HG03520 (cell line): ENCODE measurements around the gene RANBP9.

Experiments
- ATAC-seq: cut with Tn5 transposase; IDR thresholded peaks from one replicate; pipeline ENCODE4 v1.9.1; 2021; ENCODE audit warnings: mild to moderate bottlenecking, moderate library complexity; ENCODE audit not compliant: unreplicated experiment

Gene RANBP9

GRCh38 chr6:13655700-13656099, 55.9 kb downstream of the RANBP9 start:
- no peak for ATAC-seq

GRCh38 chr6:13654496-13654895, 57.1 kb downstream of the RANBP9 start:
- no peak for ATAC-seq

- no peak for ATAC-seq
Observed at GRCh38 chr6:13653296-13653695, 58.3 kb downstream of the RANBP9 start.

GRCh38 chr6:13649393-13649792, 62.2 kb downstream of the RANBP9 start:
- no peak for ATAC-seq

- ATAC-seq, result no peak
Observed at GRCh38 chr6:13648850-13649249, 62.8 kb downstream of the RANBP9 start.

GRCh38 chr6:13643125-13643524, 68.5 kb downstream of the RANBP9 start:
- ATAC-seq, result no peak

GRCh38 chr6:13641315-13641714, 70.3 kb downstream of the RANBP9 start:
- ATAC-seq, result no peak

DNA sequence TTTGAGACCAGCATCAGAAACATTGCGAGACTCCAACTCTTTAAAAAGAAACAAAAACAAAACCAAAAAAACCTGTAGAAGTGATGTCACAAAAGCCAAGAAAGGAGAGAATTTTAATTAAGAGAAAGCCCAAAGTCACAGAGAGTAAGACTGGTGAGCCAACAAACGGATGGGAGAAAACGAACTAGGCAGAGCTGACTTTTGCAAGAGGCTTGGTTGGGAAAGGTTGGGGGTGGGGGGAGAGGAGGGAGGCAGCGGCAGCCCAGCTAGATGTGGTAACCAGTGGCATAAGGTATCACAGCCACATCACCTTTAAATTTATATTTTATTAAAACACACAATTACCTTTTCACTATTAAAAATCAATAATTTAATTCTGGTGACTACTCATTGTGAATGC, 73.0 kb downstream of the RANBP9 start:
- ATAC-seq, result no peak

DNA sequence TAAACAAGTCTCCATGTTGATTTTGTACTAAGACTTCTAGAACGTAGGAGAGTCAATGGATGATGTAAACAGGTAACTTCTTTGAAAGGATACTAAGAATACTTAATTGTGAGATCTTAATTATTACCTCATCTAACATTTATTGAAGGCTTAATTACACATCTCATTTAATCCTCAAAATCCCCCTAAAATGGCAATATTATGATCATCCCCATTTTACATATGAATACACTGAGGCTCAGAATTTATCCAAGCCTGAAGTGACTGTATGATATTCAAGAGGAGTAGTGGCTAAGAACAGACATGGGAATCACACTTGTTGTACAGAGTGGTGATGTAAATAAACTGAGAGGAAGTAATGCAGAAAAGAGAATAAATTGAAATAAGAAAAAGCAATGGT, 73.6 kb downstream of the RANBP9 start:
- ATAC-seq, result no peak

- ATAC-seq, result no peak
Observed at GRCh38 chr6:13635948-13636658, 75.5 kb downstream of the RANBP9 start.

GRCh38 chr6:13633343-13633742, 78.3 kb downstream of the RANBP9 start:
- ATAC-seq, result no peak

DNA sequence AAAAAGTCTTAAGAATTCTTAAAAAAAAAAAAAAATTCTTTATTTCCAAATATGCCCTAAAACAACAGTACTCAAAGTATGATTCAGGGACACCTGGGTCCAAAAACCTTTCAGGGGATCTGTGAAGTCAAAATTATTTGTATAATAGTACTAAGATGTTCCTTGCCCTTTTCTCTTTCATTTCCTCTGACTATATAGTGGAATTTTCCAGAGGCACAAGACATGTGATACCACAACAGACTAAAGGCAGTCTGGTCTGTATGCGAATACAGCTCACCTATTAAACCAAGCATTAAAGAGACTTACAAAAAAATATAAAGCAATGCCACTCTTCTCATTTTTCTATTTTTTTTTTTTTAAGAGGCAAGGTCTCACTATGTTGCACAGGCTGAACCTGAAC, 81.1 kb downstream of the RANBP9 start:
- ATAC-seq, result no peak

DNA sequence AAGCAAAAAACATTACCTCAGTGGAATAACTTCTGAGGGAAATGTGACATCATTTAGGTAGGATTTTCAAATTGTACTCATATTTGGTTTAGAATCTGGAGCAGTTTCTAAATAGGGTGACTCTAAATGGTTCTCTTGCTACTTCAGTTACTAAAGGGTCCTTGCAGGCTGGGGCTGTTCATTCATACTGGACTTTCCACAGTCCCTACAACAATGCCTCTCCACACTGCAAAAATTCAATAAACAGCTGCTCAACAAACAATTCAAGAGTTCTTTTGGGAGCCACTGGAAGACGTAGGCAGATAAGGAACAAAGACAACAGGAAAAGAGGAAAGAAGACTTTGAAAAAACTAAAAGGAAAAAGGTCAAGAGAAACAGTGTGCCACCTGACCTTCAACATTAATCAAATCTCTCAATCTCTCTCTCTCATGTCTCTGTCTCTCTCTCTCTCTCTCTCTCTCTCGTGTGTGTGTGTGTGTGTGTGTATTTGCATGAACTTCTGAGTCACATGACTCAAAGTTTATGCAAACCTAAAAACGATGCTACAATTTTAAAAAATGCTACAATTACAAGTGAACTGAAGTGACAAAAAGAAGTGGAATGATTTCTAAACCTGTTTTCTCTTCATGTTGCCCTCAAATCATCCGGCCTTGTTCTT, 82.0 kb downstream of the RANBP9 start:
- ATAC-seq, result no peak

DNA sequence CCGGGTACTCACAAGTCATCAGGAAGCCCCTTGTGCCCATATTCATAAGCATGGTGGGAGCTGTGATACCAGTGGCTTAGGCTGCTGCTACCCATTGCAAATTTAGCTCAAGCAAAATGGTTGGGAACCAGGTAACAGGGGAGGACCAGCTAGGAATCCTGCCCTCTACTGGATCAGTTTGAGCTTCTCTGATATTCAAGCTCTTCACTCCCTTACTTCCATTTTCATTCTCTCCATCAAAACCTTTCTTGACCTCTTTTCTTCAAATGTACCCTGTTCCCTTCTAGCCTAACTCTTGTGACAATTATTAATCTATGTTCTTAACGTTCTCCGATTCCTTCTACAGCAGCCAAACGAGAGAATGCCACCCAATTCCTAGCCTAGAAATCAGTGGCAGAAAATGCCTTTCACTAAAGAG, 86.8 kb downstream of the RANBP9 start:
- no peak for ATAC-seq

GRCh38 chr6:13617066-13617465, 94.6 kb downstream of the RANBP9 start:
- no peak for ATAC-seq

DNA sequence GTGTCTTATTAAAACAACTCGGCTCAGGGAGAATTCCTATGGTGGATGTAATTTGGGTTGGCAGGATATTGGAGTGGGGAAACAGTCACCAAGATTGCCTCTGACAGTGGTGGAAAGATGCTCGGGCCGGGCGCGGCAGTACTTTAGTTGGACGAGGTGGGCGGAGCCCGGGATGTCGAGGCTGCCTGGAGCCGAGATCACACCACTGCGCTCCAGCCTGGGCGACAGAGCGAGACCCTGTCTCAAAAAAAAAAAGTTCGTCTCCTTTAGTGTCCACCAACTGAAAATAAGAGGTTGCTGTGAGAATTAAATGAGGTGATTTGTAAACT, 95.9 kb downstream of the RANBP9 start:
- no peak for ATAC-seq

- ATAC-seq, result peak; percentile 81
Observed at GRCh38 chr6:13614926-13615791, 96.5 kb downstream of the RANBP9 start, which contains the start of gene NOL7. Gene NOL7 (plus strand): TSS chr6:13615335. CDS start chr6:13615359, 24 bp downstream.

DNA sequence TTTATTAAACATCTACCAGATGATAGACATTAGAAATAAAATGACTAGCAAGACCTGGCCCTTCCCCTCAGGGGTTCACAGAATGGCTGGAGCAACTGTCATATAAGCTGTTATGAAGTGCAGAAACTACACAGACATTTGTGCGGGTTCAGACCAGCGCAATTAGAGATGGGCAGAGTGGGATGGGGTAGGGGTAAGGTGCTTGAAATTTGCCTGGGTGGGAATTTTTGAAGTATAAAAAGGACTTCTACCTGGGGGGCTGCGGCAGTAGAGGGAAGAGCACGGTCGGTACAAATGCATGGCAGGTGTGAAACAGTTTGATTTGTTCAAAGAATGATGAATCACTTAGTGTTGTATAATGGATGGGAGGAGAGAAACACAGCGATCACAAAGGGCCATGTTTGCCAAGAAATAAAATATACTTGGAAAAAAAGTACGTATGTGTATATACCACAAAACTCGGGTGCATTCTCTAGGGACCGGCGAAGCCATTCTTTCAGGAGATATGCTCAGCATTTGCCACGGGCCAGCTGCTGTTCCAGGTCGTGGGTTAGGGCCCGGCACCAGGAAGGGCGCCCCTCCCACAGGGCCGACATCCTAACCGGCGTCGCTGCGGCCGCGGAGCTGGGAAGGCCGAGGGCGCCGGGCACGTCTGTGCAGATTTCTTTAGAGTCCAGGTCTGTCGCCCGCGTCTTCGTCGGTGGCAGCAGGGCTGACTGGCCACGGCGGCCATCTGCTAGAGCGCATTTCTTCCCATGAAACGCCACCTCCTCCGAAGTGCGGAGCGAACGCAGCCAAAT, 97.3 kb downstream of the RANBP9 start:
- ATAC-seq, result peak; percentile 8

- ATAC-seq, result no peak
Observed at GRCh38 chr6:13613029-13613594, 98.5 kb downstream of the RANBP9 start.

DNA sequence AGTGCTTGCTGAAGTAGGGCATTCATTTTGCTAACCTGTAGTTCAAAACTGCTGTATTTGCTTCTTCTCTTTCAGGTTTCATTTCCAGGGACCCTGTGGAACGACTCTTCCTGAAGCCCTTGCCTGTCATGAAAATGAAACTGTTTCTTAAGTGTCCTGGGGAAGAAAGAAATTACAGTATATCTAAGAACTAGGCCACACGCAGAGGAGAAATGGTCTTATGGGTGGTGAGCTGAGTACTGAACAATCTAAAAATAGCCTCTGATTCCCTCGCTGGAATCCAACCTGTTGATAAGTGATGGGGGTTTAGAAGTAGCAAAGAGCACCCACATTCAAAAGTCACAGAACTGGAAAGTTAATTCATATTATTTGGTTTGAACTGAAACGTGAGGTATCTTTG, 99.9 kb downstream of the RANBP9 start:
- ATAC-seq, result no peak

- ATAC-seq, result no peak
Observed at GRCh38 chr6:13605634-13606033, 106.0 kb downstream of the RANBP9 start.
